Endothelial cell of umbilical vein (primary cell): Measurements from ENCODE around the gene CD2AP. TPM values are rescaled to one million over a fixed set of nuclear protein-coding genes. Genes with fewer than 3 reads are reported as not detected.

Source experiments
- BruUV-seq: library from RNA; stranded (reverse); fragments of 400-500 nt; replicated peaks from 2 replicates; lab custom pipeline; 2021; lab: Mats Ljungman, UMichigan
- CTCF ChIA-PET: fragments of 300-600, 350-600 bp; sonication (Branson Sonifier 250); formaldehyde crosslinking; loops from one replicate; lab custom pipeline; 2021; ENCODE audit warnings: antibody characterized with exemption, inconsistent platforms; lab: Charles Lee
- POLR2A ChIA-PET: fragments of 300-600, 350-600 bp; sonication (Branson Sonifier 250); formaldehyde crosslinking; loops from one replicate; lab custom pipeline; 2021; ENCODE audit warnings: antibody characterized with exemption, inconsistent platforms; lab: Charles Lee
- DNase-seq: peaks from one replicate; pipeline ENCODE4 v3.0.0-alpha.2; 2011; ENCODE audit warnings: low read depth, low spot score
- FAIRE-seq: peaks from 2 replicates; lab custom pipeline; 2011; peaks lifted over from hg19 to GRCh38; lab: Jason Lieb, UNC
- H2AFZ ChIP-seq: 2 replicates; pipeline ENCODE4 v1.6.0; 2012; ENCODE audit warnings: low read depth, low read length, control low read depth, inconsistent platforms
- H3K27ac ChIP-seq: 2 replicates; pipeline ENCODE4 v1.5.1; 2011; ENCODE audit warnings: low read depth, mild to moderate bottlenecking, control low read depth, low read length, moderate library complexity; ENCODE audit not compliant: insufficient read depth
- H3K27me3 ChIP-seq, 2 experiments: 2 replicates each; pipeline versions ENCODE4 v1.6.0 to v1.6.1; 2011; ENCODE audit warnings: low read length in 2 of 2, mixed read lengths in 1 of 2; ENCODE audit not compliant: control insufficient read depth in 2 of 2, insufficient read depth in 2 of 2
- H3K36me3 ChIP-seq, 2 experiments: 2 replicates in 1 of 2; 3 replicates in 1 of 2; pipeline ENCODE4 v1.5.1; 2011; ENCODE audit warnings: low read length in 2 of 2, mild to moderate bottlenecking in 1 of 2, moderate library complexity in 1 of 2; ENCODE audit not compliant: control insufficient read depth in 2 of 2, insufficient read depth in 2 of 2; ENCODE audit errors: extremely low read depth in 1 of 2
- H3K4me1 ChIP-seq: 3 replicates; pipeline ENCODE4 v1.5.1; 2011; ENCODE audit warnings: mild to moderate bottlenecking, low read length; ENCODE audit not compliant: control insufficient read depth, insufficient read depth; ENCODE audit errors: extremely low read depth
- H3K4me2 ChIP-seq: 2 replicates; pipeline ENCODE4 v1.6.1; 2011; ENCODE audit warnings: low read length, control low read depth, mixed read lengths; ENCODE audit not compliant: insufficient read depth
- H3K4me3 ChIP-seq, 3 experiments: fragments of 200-600 bp in 1 of 3; sonication (generic), shearing (Covaris generic) in 1 of 3; replicated peaks in 1 of 3; 2 replicates each; pipeline ENCODE4 v1.5.1; 2011 to 2016; ENCODE audit warnings: control low read depth in 3 of 3, low read length in 3 of 3, mild to moderate bottlenecking in 2 of 3, inconsistent platforms in 1 of 3, low read depth in 1 of 3, moderate library complexity in 1 of 3; ENCODE audit not compliant: insufficient read depth in 1 of 3
- H3K79me2 ChIP-seq: 2 replicates; pipeline ENCODE4 v1.6.0; 2012; ENCODE audit warnings: low read length, inconsistent platforms; ENCODE audit not compliant: control insufficient read depth, insufficient read depth
- H3K9ac ChIP-seq: replicated peaks from 2 replicates; pipeline ENCODE3; 2011; ENCODE audit warnings: low read length, control low read depth; ENCODE audit not compliant: insufficient read depth; ENCODE audit errors: extremely low read depth
- H3K9me1 ChIP-seq: replicated peaks from 3 replicates; pipeline ENCODE4 v1.6.0; 2011; ENCODE audit warnings: mild to moderate bottlenecking, low read length; ENCODE audit not compliant: control insufficient read depth, insufficient read depth; ENCODE audit errors: extremely low read depth
- H3K9me3 ChIP-seq: replicated peaks from 2 replicates; pipeline ENCODE4 v1.5.1; 2012; ENCODE audit warnings: low read length, inconsistent platforms; ENCODE audit not compliant: control insufficient read depth, insufficient read depth
- H4K20me1 ChIP-seq: replicated peaks from 2 replicates; pipeline ENCODE3; 2011; ENCODE audit warnings: mild to moderate bottlenecking, low read length; ENCODE audit not compliant: control insufficient read depth, insufficient read depth; ENCODE audit errors: extremely low read depth
- CTCF ChIP-seq, 2 donors: IDR thresholded peaks; 1 replicate in 1 of 2; 2 replicates in 1 of 2; pipeline ENCODE4 v1.5.1; 2011; ENCODE audit warnings: low read length in 2 of 2, mild to moderate bottlenecking in 2 of 2, moderate library complexity in 2 of 2, control low read depth in 1 of 2, inconsistent platforms in 1 of 2, low read depth in 1 of 2; ENCODE audit not compliant: insufficient read depth in 1 of 2; ENCODE audit errors: extremely low read depth in 1 of 2
- EZH2 ChIP-seq: IDR thresholded peaks from 2 replicates; pipeline ENCODE4 v1.6.1; 2012; ENCODE audit warnings: borderline replicate concordance, low read depth, mild to moderate bottlenecking, moderate library complexity, low read length, inconsistent platforms; ENCODE audit not compliant: severe bottlenecking
- FOS ChIP-seq: IDR thresholded peaks from 2 replicates; pipeline ENCODE4 v1.6.1; 2011; ENCODE audit warnings: mild to moderate bottlenecking, low read length, moderate library complexity, borderline replicate concordance; ENCODE audit not compliant: insufficient read depth
- GATA2 ChIP-seq: IDR thresholded peaks from 2 replicates; pipeline ENCODE4 v1.7.0; 2011; ENCODE audit warnings: low read depth, mild to moderate bottlenecking, moderate library complexity, mixed read lengths, low read length; ENCODE audit not compliant: insufficient read length, insufficient read depth
- JUN ChIP-seq: IDR thresholded peaks from 2 replicates; pipeline ENCODE4 v1.6.1; 2011; ENCODE audit warnings: borderline replicate concordance, low read depth; ENCODE audit not compliant: insufficient read length, insufficient read depth
- MYC ChIP-seq: IDR thresholded peaks from one replicate; pipeline ENCODE4 v1.6.1; 2011; ENCODE audit warnings: mild to moderate bottlenecking, low read depth, low read length
- POLR2A ChIP-seq: IDR thresholded peaks from 2 replicates; pipeline ENCODE4 v1.6.1; 2012; ENCODE audit warnings: low read depth, mild to moderate bottlenecking, control low read depth, low read length
- POLR2AphosphoS5 ChIP-seq: IDR thresholded peaks from 2 replicates; pipeline ENCODE4 v1.6.1; 2012; ENCODE audit warnings: low read depth, mild to moderate bottlenecking, control low read depth, low read length, moderate library complexity; ENCODE audit not compliant: insufficient read depth
- dilution Hi-C: fragments of 300-500 bp; cut with MboI; formaldehyde crosslinking; loops from one replicate; pipeline ENCODE4 v1.15.0; 2019; ENCODE audit warnings: low sequenced_read_pairs; ENCODE audit not compliant: extremely low pct_ligation_motif_present
- intact Hi-C: fragments of 100-400 bp; cut with micrococcal nuclease; formaldehyde crosslinking; loops from one replicate; pipeline ENCODE4 v1.10.0; 2022
- polyA plus RNA-seq, 4 experiments: library from polyadenylated mRNA; depleted of rRNA in 3 of 4; stranded (reverse) in 3 of 4; unstranded in 1 of 4; fragments of >200 nt; gene quantifications; 2 replicates each; pipeline versions ENCODE4 v1.2.1 to v1.2.3, GENCODE V29; 2011 to 2012; ENCODE audit warnings: missing spikeins in 1 of 4
- total RNA-seq: library from RNA; stranded (reverse); gene quantifications from 2 replicates; pipeline ENCODE4 v1.2.3, GENCODE V29; 2021
- TF ChIP-seq, protein P1 (sequence below): IDR thresholded peaks from 2 replicates; pipeline ENCODE4 v1.6.1; 2011; ENCODE audit not compliant: insufficient read depth, insufficient read length

Gene CD2AP
- total and polyA plus RNA-seq, 2 donors (not counting 3 experiments of a cell fraction or from before 2014, with no cell fraction given), result 4.2 to 39.8 TPM

DNA sequence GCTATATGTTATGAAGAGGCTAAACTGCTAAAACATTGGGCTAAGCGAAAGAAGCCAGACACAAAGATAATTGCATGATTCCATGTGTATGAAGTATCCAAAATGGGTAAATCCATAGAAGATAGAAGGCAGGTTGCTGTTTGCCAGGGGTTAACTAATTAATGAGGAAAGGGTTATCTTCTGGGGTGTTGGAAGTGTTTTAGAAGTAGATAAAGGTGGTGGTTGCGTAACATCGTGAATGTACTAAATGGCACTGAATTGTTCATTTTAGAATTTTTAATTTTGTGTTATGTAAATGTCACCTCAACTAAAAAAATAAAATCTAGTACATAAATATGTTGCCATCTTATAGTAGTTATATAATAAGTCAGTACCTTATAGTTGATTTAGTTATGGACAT is 116.4 kb downstream of the CD2AP start:
- Histone ChIP-seq H3K9ac (no peak overlapping the region), H3K9me1 (no peaks in the 10 kb centered on the region), H3K36me3 (peaks cover 6 to 7% of the 10 kb centered on the region in 2 experiments), H3K27me3 (no peaks in the 10 kb centered on the region), H3K9me3 (no peaks in the 10 kb centered on the region), H4K20me1 (no peaks in the 10 kb centered on the region), H3K27ac (no peak overlapping the region), H3K4me2 (no peak overlapping the region), H3K79me2 (no peaks in the 10 kb centered on the region), H2AFZ (no peak overlapping the region), H3K4me3 (no peak overlapping the region), H3K4me1 (no peaks in the 10 kb centered on the region)
- CTCF ChIA-PET, result interaction anchor here (1.4 kb wide), 1 partner anchor 14 kb away, joined by 4 read pairs; no protein-coding TSS in a partner anchor
- BruUV-seq, result no TSS peak
- POLR2A ChIA-PET, result no interaction called here
- no peak for TF ChIP-seq FOS
- TF ChIP-seq EZH2, result no peak
- TF ChIP-seq POLR2AphosphoS5, result no peak
- no peak for TF ChIP-seq MYC
- no peak for TF ChIP-seq GATA2
- TF ChIP-seq POLR2A, result no peak
- TF ChIP-seq CTCF (IDR thresholded peaks at IDR 0.05; ENCODE audit: extremely low read depth in 1 of 2, insufficient read depth in 1 of 2, low read depth in 1 of 2, low read length in 2 of 2), result no peak
- TF ChIP-seq, protein P1, sequence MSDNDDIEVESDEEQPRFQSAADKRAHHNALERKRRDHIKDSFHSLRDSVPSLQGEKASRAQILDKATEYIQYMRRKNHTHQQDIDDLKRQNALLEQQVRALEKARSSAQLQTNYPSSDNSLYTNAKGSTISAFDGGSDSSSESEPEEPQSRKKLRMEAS, result no peak
- TF ChIP-seq JUN, result no peak
- dilution Hi-C loops, result no loop called here
- intact Hi-C loops, result no loop called here
- no peak for FAIRE-seq
- no peak for DNase-seq
